Measurements from ENCODE around the gene HERC2.
"Not testable (repeated sequence)": the region's sequence is repeated elsewhere in the genome, so short reads cannot be mapped to it uniquely, and the experiment has no call there.

HERC2 gene

GRCh38 chr15:28129231-28129848 is 192.6 kb downstream of the HERC2 start:
- DNase-seq: no peak

- DNase-seq: no peak
Measured at GRCh38 chr15:28128031-28128430, 193.9 kb downstream of the HERC2 start.

GRCh38 chr15:28127036-28127435 is 194.9 kb downstream of the HERC2 start:
- DNase-seq: no peak

- no peak for DNase-seq
Measured at GRCh38 chr15:28125673-28126651, 196.0 kb downstream of the HERC2 start.

GRCh38 chr15:28124841-28125240 is 197.1 kb downstream of the HERC2 start:
- DNase-seq: no peak

- DNase-seq: peak; percentile 80
Measured at GRCh38 chr15:28123408-28124023, 198.5 kb downstream of the HERC2 start.

- DNase-seq: no peak
Measured at GRCh38 chr15:28122038-28122949, 199.7 kb downstream of the HERC2 start.

GRCh38 chr15:28121577-28121976 is 200.4 kb downstream of the HERC2 start:
- not testable (repeated sequence) for DNase-seq

GRCh38 chr15:28120359-28120640 is 201.7 kb downstream of the HERC2 start:
- DNase-seq: no peak

GRCh38 chr15:28118531-28118930 is 203.4 kb downstream of the HERC2 start:
- no peak for DNase-seq

- no peak for DNase-seq
Measured at GRCh38 chr15:28118083-28118482, 203.9 kb downstream of the HERC2 start.

GRCh38 chr15:28117432-28117990 is 204.5 kb downstream of the HERC2 start:
- DNase-seq: no peak

- no peak for DNase-seq
Measured at GRCh38 chr15:28116521-28117431, 205.2 kb downstream of the HERC2 start.

GRCh38 chr15:28115871-28116270 is 206.1 kb downstream of the HERC2 start:
- no peak for DNase-seq

GRCh38 chr15:28114721-28115622 is 207.0 kb downstream of the HERC2 start:
- no peak for DNase-seq

- no peak for DNase-seq
Measured at GRCh38 chr15:28114114-28114455, 207.9 kb downstream of the HERC2 start.

- DNase-seq: no peak
Measured at GRCh38 chr15:28113394-28114113, 208.4 kb downstream of the HERC2 start.

GRCh38 chr15:28112962-28113361 is 209.0 kb downstream of the HERC2 start:
- DNase-seq: no peak

- DNase-seq: no peak
Measured at GRCh38 chr15:28112101-28112760, 209.7 kb downstream of the HERC2 start.

Data from right hindlimb (tissue), 1 donor.